Uterus (tissue), 2 donors: ENCODE results near the gene FBRSL1.

Experiments used
- CTCF ChIP-seq, 4 experiments: fragments of 200-600 bp in 2 of 4; fragments of 450-650 bp in 2 of 4; sonication (generic) in 2 of 4; IDR thresholded peaks; one replicate each; pipeline ENCODE4 v1.5.1; 2016 to 2019; ENCODE audit warnings: antibody characterized with exemption in 4 of 4, mild to moderate bottlenecking in 2 of 4, moderate library complexity in 1 of 4
- POLR2A ChIP-seq, 2 donors: fragments of 450-650 bp; IDR thresholded peaks; one replicate each; pipeline ENCODE4 v1.6.1; 2016; ENCODE audit warnings: antibody characterized with exemption in 2 of 2, mild to moderate bottlenecking in 1 of 2, moderate library complexity in 1 of 2

GRCh38 chr12:132512197-132513069 is 22.5 kb downstream of the FBRSL1 start:
- no peak for TF ChIP-seq CTCF (IDR thresholded peaks at IDR 0.05)
- TF ChIP-seq POLR2A (IDR thresholded peaks at IDR 0.05) = no peak
